Transverse colon (tissue), 4 donors: Measurements from ENCODE around the gene OR6X1. TPM values are rescaled to one million over a fixed set of nuclear protein-coding genes. Genes with fewer than 3 reads are reported as not detected.
A peak's percentile ranks its signal among the peaks of the same experiment; 100 is the strongest.

ENCODE experiments used
- DNase-seq: peaks from one replicate; pipeline ENCODE4 v3.0.0-alpha.2; 2019
- H3K27ac ChIP-seq, 4 donors: fragments of 200-600 bp; sonication (generic); 2 replicates each; pipeline ENCODE4 v1.5.1; 2016 to 2018; ENCODE audit warnings: inconsistent platforms in 4 of 4
- H3K27me3 ChIP-seq: fragments of 200-600 bp; sonication (generic); 2 replicates; pipeline ENCODE4 v1.5.1; 2017; ENCODE audit warnings: inconsistent platforms
- H3K36me3 ChIP-seq, 4 donors: fragments of 200-600 bp; sonication (generic); 2 replicates each; pipeline ENCODE4 v1.5.1; 2017 to 2019; ENCODE audit warnings: inconsistent platforms in 4 of 4
- H3K4me1 ChIP-seq, 4 donors: fragments of 200-600 bp; sonication (generic); 2 replicates each; pipeline ENCODE4 v1.5.1; 2017 to 2020; ENCODE audit warnings: inconsistent platforms in 4 of 4
- H3K4me3 ChIP-seq, 4 donors: fragments of 200-600 bp; sonication (generic); 1 replicate in 1 of 4; 2 replicates in 3 of 4; pipeline versions ENCODE4 v1.5.1 to v1.6.1; 2017 to 2019; ENCODE audit warnings: inconsistent platforms in 4 of 4
- H3K9me3 ChIP-seq, 2 donors: fragments of 200-600 bp; sonication (generic); 2 replicates each; pipeline ENCODE4 v1.5.1; 2017 to 2019; ENCODE audit warnings: inconsistent platforms in 2 of 2
- EP300 ChIP-seq: sonication (generic); formaldehyde crosslinking; IDR thresholded peaks from one replicate; pipeline ENCODE4 v1.6.1; 2017; ENCODE audit warnings: antibody characterized with exemption, low read depth
- POLR2A ChIP-seq: fragments of 450-650 bp; IDR thresholded peaks from one replicate; pipeline ENCODE4 v1.6.1; 2016; ENCODE audit warnings: antibody characterized with exemption, mild to moderate bottlenecking, moderate library complexity
- POLR2AphosphoS5 ChIP-seq, 3 donors: sonication (generic); formaldehyde crosslinking; IDR thresholded peaks; one replicate each; pipeline ENCODE4 v1.6.1; 2016; ENCODE audit warnings: antibody characterized with exemption in 3 of 3
- WGBS, 2 donors: methylation state at CpG; one replicate each; pipeline ENCODE4 v1.1.5; 2018; ENCODE audit warnings: low coverage in 1 of 2; 5-methylcytosine and 5-hydroxymethylcytosine counted together
- in situ Hi-C, 4 donors: fragments of 200-750 bp; cut with MboI; loops; one replicate each; pipeline versions ENCODE4 v1.15.0 to v1.15.1; 2017; ENCODE audit warnings: low sequenced_read_pairs in 3 of 4, low pct_ligation_motif_present in 1 of 4, low pct_unique_long_range_greater_than_20kb in 1 of 4
- intact Hi-C: fragments of 100-400 bp; cut with DNase I; formaldehyde crosslinking; loops from one replicate; pipeline ENCODE4 v1.15.1; 2023; ENCODE audit warnings: low total_unique reads
- total RNA-seq, 4 donors: library from RNA; depleted of rRNA; stranded (reverse); fragments of >200 nt; gene quantifications; one replicate each; pipeline ENCODE4 v1.1.0, GENCODE V29; 2016
- TF ChIP-seq, protein P1 (sequence below), 5 experiments: fragments of 200-600 bp in 3 of 5; fragments of 450-650 bp in 2 of 5; sonication (generic) in 3 of 5; IDR thresholded peaks; 1 replicate in 2 of 5; 2 replicates in 3 of 5; pipeline ENCODE4 v1.5.1; 2016 to 2017; ENCODE audit warnings: antibody characterized with exemption in 5 of 5, inconsistent platforms in 3 of 5, mild to moderate bottlenecking in 2 of 5, moderate library complexity in 1 of 5

The OR6X1 gene
- total RNA-seq, 4 donors from 2014 or later: 0.68 TPM; not detected in 3

DNA sequence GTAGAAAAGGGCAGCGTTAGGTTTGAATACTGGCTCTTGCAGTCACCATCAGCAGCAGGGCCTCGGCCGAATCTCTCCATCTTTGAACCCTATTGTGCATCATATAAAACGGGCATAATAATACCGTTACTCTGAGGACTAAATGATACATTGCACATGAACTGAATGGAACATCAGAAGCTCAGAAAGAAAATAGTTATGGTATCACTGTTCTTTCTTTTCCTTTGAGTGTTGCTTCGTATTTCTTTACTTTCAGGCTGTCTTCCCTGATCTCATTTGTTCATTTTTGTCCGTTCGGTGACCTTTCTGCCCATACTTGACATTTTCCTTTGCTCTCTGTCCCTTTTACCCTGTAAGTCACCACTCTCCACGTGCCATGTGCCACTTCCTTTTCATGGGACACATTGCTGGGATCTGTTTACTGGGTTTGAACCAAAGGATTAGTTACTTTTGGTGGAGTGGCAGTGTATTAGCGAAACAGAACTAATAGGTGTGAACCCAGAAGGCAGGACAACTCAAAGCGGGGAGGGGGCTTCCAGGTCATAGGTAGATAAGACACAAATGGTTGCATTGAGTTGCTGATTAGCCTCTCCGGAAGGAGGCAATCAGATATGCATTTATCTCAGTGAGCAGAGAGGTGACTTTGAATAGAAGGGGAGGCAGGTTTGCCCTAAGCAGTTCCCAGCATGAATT lies 12.1 kb downstream of the OR6X1 start:
- no peak for DNase-seq
- intact Hi-C loops (no loop called here), in situ Hi-C loops (no loop called here)
- TF ChIP-seq POLR2A (no peak), EP300 (no peak), POLR2AphosphoS5 (IDR thresholded peaks at IDR 0.05) (no peak)
- TF ChIP-seq, protein P1, sequence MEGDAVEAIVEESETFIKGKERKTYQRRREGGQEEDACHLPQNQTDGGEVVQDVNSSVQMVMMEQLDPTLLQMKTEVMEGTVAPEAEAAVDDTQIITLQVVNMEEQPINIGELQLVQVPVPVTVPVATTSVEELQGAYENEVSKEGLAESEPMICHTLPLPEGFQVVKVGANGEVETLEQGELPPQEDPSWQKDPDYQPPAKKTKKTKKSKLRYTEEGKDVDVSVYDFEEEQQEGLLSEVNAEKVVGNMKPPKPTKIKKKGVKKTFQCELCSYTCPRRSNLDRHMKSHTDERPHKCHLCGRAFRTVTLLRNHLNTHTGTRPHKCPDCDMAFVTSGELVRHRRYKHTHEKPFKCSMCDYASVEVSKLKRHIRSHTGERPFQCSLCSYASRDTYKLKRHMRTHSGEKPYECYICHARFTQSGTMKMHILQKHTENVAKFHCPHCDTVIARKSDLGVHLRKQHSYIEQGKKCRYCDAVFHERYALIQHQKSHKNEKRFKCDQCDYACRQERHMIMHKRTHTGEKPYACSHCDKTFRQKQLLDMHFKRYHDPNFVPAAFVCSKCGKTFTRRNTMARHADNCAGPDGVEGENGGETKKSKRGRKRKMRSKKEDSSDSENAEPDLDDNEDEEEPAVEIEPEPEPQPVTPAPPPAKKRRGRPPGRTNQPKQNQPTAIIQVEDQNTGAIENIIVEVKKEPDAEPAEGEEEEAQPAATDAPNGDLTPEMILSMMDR (IDR thresholded peaks at IDR 0.05): no peak
- Histone ChIP-seq H3K4me3 (peak overlapping the region; percentile 74 to 96 (median 89)), H3K4me1 (peaks cover 11 to 26% (median 17%) of the 10 kb centered on the region in 4 donors), H3K27me3 (no peaks in the 10 kb centered on the region), H3K9me3 (no peaks in the 10 kb centered on the region), H3K36me3 (no peaks in the 10 kb centered on the region), H3K27ac (peak overlapping the region; percentile 81 to 86 (median 84))
- WGBS, 2 donors: 32 to 37% methylated on average over 7 to 12 of the region's 12 CpGs

DNA sequence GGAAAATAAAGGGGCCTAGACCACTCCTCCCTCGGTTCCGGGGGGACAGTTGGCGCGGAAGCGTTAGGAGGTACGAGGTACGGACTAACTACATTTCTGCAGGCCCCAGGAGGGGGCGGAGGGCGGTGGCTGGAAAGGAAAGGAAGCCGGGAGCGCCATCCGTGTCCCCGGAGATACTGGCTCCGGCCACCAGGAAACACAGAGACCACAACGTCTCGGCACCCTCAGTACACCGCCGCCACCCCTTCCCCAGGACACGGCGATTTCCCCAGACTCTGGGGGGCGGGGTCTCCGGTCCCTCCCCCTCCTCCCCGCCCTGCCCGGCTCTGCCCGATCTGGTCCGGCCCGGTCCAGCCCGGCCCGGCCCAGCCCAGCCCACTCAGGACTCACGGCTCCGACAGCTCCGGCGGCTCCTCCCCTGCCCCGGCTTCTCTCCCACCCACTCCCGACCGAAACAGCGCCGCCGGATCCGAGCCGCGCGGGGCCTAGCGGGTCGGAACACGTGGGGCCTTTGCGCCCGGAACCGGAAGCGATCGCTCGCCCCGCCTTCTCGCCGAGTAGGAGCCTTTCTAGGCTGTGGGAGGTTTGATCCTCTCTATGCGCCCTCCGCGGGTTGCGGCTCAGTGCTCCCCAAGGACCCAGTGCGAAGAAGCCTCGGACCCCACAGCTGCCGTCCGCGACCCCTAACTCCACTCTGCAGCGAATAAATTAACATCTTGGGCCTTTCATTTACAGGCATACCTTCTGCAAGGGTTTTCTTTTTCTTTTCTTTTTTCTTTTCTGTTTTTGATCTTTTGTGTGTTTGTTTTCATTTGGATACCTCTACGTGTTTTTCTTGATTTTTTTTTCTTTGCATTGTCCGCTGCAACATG lies 12.9 kb downstream of the OR6X1 start, which contains the start of gene ZNF202:
ZNF202 (minus strand) TSS at position 502 of the 872 bp plus-strand sequence. CDS start 10,772 bp downstream, outside the sequence.
- in situ Hi-C loops: no loop called here

DNA sequence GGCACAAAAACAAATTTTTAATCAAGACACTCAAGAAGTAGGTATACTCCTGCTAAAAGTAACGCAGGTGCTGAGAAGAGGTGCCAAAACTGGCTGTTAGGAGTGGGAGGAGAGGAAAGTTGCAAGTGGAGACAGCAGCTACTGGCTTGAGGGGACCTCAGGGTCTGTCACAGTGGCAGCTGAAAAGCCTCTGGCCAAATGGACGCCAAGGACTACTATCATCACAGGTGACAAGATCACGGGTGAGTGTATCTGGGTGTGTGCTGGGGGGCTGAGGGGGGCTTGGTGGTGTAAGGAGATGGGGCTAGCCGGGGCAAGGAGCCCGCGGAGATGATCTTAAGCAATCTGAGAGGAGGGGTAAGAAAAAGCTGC lies 13.5 kb downstream of the OR6X1 start:
- H3K27ac ChIP-seq: peak overlapping the region; percentile 81 to 86 (median 84)
- no peaks in the 10 kb centered on the region for H3K9me3 ChIP-seq
- in situ Hi-C loops (no loop called here), intact Hi-C loops (no loop called here)
- peak overlapping the region; percentile 74 to 96 (median 89) for H3K4me3 ChIP-seq
- no peaks in the 10 kb centered on the region for H3K36me3 ChIP-seq
- H3K27me3 ChIP-seq: no peaks in the 10 kb centered on the region
- DNase-seq: peak; percentile 9
- 0 to 3% methylated on average over 4 to 6 of the region's 6 CpGs for WGBS, 2 donors
- no peak for TF ChIP-seq POLR2A
- TF ChIP-seq EP300: no peak
- TF ChIP-seq, protein P1 (IDR thresholded peaks at IDR 0.05): no peak
- no peak for TF ChIP-seq POLR2AphosphoS5 (IDR thresholded peaks at IDR 0.05)
- H3K4me1 ChIP-seq: peaks cover 11 to 26% (median 17%) of the 10 kb centered on the region in 4 donors

More for the DNA sequence above, 12.9 kb downstream of the OR6X1 start, which contains the start of gene ZNF202:
- Histone ChIP-seq H3K9me3 (no peaks in the 10 kb centered on the region), H3K36me3 (no peaks in the 10 kb centered on the region), H3K4me3 (peak within 1 kb of the TSS; percentile 74 to 96 (median 89)), H3K4me1 (peaks cover 11 to 26% (median 17%) of the 10 kb centered on the region in 4 donors), H3K27ac (peak within 1 kb of the TSS; percentile 81 to 86 (median 84)), H3K27me3 (no peaks in the 10 kb centered on the region)
- intact Hi-C loops: no loop called here
- no peak for TF ChIP-seq EP300
- TF ChIP-seq, protein P1 (IDR thresholded peaks at IDR 0.05): peak; percentile 14 to 51 (median 30)
- TF ChIP-seq POLR2AphosphoS5 (IDR thresholded peaks at IDR 0.05): peak in 2 of 3 donors; percentile 72 to 74
- TF ChIP-seq POLR2A: peak; percentile 64
- WGBS, 2 donors: 0 to 1% methylated on average over 9 to 40 of the region's 67 CpGs
- DNase-seq: peak; percentile 93

DNA sequence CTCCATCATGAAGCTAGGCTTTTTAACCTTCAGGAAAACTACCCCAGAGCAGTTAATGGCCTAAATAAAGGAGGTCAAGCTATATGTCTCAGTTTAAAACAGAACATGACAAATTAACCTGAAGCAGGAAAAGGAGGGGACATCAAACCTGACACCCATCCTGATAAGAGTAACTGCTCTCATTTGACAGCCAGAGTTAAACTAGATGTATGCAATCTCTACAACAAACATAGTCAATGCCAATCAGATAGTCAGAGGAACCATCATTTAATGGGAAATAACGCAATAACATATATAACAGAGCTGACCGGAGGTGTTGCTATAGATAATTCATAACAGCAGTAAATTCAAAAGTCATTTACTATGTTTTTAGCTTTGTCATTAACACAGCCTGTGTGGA lies 15.9 kb downstream of the OR6X1 start:
- no peaks in the 10 kb centered on the region for H3K9me3 ChIP-seq
- no peak for TF ChIP-seq POLR2A
- TF ChIP-seq POLR2AphosphoS5 (IDR thresholded peaks at IDR 0.05): no peak
- no peak for TF ChIP-seq EP300
- TF ChIP-seq, protein P1 (IDR thresholded peaks at IDR 0.05): no peak
- no peaks in the 10 kb centered on the region for H3K27me3 ChIP-seq
- no peak for DNase-seq
- no peak overlapping the region for H3K27ac ChIP-seq
- H3K4me3 ChIP-seq: no peak overlapping the region
- WGBS, 2 donors: 5 to 90% methylated on average over 2 of the region's 2 CpGs
- in situ Hi-C loops: no loop called here
- peaks cover 0 to 8% (median 0%) of the 10 kb centered on the region in 4 donors for H3K36me3 ChIP-seq
- H3K4me1 ChIP-seq: peaks cover 11 to 26% (median 17%) of the 10 kb centered on the region in 4 donors
- intact Hi-C loops: no loop called here
